ENCODE data around the gene GLP1R.
A peak's percentile ranks its signal among the peaks of the same experiment; 100 is the strongest.

DNA sequence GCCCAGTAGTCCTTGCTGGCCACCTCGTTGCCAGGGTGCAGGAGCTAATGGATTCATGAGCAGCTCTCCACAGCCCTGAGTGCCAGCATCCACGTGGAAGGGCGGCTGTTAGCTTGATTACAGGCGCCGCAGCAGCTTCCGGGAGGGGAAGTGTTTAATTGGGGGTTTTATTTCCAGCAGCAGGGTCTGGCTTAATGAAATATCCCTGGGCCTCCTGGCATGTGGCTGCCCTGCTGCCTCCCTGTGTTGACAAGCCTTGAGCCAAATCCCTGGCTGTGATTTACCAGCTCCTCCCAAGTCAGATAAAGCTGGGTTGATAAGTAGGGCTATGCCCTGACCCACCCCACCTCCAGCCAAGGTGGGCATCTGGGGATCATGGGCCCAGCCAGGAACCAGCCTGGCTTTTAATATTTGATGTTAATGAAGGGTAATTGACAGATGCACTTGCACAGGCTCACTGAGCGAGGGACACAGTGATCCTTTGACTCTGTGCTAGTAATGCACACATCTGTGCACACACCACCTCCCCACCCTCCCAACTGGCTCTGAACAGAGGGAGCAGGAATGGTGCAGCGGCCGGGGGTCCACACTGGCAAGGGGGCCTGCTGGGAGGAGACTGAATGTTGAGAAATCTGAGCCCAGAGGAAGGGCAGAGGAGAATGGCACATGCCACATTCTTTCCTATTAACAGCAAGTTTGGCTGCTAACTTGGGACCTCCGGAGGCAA is 13.6 kb downstream of the GLP1R start:
- TF ChIP-seq GATA2 (IDR thresholded peaks at IDR 0.05; ENCODE audit: low read depth, low read length) (peak; percentile 95), GATA3 (IDR thresholded peaks at IDR 0.05; ENCODE audit: low read depth, low read length) (no peak)

Measured in SH-SY5Y (cell line).